RWPE2 (cell line): Measurements from ENCODE around the gene TCF25.

Experiments
- ATAC-seq: fragments of 200-7000 bp; cut with Tn5 transposase; 3 replicates; pipeline ENCODE4 v1.9.1; 2021; ENCODE audit warnings: low read depth
- DNase-seq: peaks from one replicate; pipeline ENCODE4 v3.0.0-alpha.2; 2020; ENCODE audit warnings: low spot score
- H3K27ac ChIP-seq: fragments of 450-650 bp; 2 replicates; pipeline ENCODE4 v1.5.1; 2017; ENCODE audit warnings: mild to moderate bottlenecking; ENCODE audit not compliant: poor library complexity, severe bottlenecking
- H3K27me3 ChIP-seq: fragments of 250-450 bp; sonication (Bioruptor Pico); 2 replicates; pipeline ENCODE4 v1.5.1; 2021; ENCODE audit warnings: mild to moderate bottlenecking, moderate library complexity; ENCODE audit not compliant: insufficient read depth, poor library complexity, severe bottlenecking
- H3K36me3 ChIP-seq: fragments of 250-450 bp; sonication (Bioruptor Pico); 2 replicates; pipeline ENCODE4 v1.5.1; 2020; ENCODE audit warnings: low read depth, mild to moderate bottlenecking, moderate library complexity
- H3K4me1 ChIP-seq: fragments of 250-450 bp; sonication (Bioruptor Pico); 2 replicates; pipeline ENCODE4 v1.5.1; 2021; ENCODE audit warnings: mild to moderate bottlenecking, moderate library complexity; ENCODE audit not compliant: insufficient read depth, poor library complexity, severe bottlenecking
- H3K4me3 ChIP-seq: fragments of 250-450 bp; sonication (Bioruptor Pico); 2 replicates; pipeline ENCODE4 v1.5.1; 2021; ENCODE audit warnings: mild to moderate bottlenecking, moderate library complexity; ENCODE audit not compliant: severe bottlenecking
- H3K9me3 ChIP-seq: fragments of 250-450 bp; sonication (Bioruptor Pico); 2 replicates; pipeline ENCODE4 v1.5.1; 2021; ENCODE audit warnings: mild to moderate bottlenecking, moderate library complexity; ENCODE audit not compliant: severe bottlenecking
- TF ChIP-seq, protein P1 (sequence below): fragments of 450-650 bp; IDR thresholded peaks from one replicate; pipeline ENCODE4 v1.5.1; 2017; ENCODE audit warnings: mild to moderate bottlenecking, moderate library complexity; ENCODE audit not compliant: poor library complexity, severe bottlenecking

Gene TCF25

DNA sequence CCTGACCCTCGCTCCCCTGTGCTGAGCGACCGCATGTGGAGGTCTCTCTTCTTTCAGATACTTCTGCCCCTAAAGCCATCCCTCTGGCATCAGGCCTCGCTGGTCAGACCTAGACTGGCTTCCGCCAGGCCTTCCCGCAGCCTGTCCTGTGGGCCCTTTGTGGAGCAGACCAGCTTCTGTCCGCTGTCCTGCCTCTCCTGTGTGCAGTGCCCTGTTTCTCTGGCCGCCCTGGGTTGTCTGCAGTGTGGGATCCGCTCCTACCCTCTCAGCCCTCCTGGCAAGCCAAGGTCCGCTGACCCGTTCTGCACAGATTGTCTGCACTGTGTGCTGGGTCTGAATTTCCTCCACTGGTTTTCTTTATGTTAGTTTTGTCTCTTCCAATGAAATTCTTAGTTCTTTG lies 23.8 kb downstream of the TCF25 start:
- TF ChIP-seq, protein P1, sequence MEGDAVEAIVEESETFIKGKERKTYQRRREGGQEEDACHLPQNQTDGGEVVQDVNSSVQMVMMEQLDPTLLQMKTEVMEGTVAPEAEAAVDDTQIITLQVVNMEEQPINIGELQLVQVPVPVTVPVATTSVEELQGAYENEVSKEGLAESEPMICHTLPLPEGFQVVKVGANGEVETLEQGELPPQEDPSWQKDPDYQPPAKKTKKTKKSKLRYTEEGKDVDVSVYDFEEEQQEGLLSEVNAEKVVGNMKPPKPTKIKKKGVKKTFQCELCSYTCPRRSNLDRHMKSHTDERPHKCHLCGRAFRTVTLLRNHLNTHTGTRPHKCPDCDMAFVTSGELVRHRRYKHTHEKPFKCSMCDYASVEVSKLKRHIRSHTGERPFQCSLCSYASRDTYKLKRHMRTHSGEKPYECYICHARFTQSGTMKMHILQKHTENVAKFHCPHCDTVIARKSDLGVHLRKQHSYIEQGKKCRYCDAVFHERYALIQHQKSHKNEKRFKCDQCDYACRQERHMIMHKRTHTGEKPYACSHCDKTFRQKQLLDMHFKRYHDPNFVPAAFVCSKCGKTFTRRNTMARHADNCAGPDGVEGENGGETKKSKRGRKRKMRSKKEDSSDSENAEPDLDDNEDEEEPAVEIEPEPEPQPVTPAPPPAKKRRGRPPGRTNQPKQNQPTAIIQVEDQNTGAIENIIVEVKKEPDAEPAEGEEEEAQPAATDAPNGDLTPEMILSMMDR: no peak
- ATAC-seq (no peak), DNase-seq (no peak)
- H3K27me3 ChIP-seq: no peaks in the 10 kb centered on the region
- peaks cover 78% of the 10 kb centered on the region for H3K36me3 ChIP-seq
- H3K4me3 ChIP-seq: no peak overlapping the region
- H3K4me1 ChIP-seq: no peaks in the 10 kb centered on the region
- no peak overlapping the region for H3K27ac ChIP-seq
- no peaks in the 10 kb centered on the region for H3K9me3 ChIP-seq

DNA sequence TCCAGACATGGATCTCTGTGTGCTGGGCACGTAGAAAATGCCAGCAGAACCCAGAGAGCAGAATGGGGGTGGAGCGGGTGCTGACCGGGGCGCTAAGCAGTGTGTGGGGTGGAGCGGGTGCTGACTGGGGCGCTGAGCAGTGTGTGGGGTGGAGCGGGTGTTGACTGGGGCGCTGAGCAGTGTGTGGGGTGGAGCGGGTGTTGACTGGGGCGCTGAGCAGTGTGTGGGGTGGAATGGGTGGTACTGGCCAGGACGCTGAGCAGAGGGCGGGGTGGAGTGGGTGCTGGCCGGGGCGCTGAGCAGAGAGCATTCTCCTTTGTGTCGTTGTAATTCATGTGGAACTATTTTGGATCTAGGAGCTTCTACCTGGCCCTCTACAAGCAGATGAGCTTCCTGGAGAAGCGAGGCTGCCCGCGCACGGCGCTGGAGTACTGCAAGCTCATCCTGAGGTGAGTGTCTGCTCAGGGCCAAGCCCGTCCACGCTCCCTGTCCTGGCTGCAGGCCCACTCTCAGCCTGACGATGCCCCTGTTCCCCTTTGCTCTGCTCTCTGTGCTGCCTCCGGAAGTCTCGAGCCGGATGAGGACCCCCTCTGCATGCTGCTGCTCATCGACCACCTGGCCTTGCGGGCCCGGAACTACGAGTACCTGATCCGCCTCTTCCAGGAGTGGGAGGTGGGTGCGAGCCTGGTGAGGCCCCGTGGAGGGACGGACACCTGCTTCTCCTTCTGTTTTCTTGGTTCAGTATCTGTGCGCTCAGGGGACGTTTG lies 25.0 kb downstream of the TCF25 start:
- Histone ChIP-seq H3K27me3 (no peaks in the 10 kb centered on the region), H3K36me3 (peaks cover 73% of the 10 kb centered on the region), H3K9me3 (no peaks in the 10 kb centered on the region), H3K4me3 (no peak overlapping the region), H3K27ac (no peak overlapping the region), H3K4me1 (no peaks in the 10 kb centered on the region)
- no peak for DNase-seq
- no peak for ATAC-seq
- TF ChIP-seq, protein P1: no peak

DNA sequence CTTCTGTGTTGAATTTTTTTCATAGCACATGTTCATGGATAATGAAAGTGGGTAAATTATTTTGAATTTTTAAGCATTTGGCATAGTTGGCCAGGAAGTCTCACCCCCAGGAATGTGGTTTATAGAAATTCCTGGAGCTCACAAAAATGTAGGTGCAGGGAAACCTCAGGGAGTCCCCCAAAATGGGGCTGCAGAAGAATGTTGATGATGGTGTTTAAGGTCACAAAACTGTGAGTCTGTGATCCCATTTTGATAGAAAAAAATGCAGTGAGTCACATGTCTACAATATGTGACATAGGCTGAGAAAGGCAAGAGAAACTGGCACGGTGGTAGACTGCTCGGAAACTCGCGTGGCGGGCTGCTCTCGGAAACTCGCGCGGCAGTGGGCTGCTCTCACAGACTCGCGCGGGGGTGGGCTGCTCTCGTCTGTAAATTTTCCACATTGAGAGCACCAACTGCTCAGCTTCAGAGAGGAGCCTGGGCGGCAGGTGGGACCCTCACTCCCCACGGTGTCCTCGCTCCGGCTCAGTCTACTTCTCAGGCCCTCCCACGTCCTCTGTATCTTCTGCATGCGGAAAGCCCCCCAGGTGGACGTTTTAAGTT lies 26.6 kb downstream of the TCF25 start:
- Histone ChIP-seq H3K9me3 (no peaks in the 10 kb centered on the region), H3K4me3 (no peak overlapping the region), H3K36me3 (peaks cover 75% of the 10 kb centered on the region), H3K27me3 (no peaks in the 10 kb centered on the region), H3K27ac (no peak overlapping the region), H3K4me1 (no peaks in the 10 kb centered on the region)
- no peak for DNase-seq
- ATAC-seq: no peak
- TF ChIP-seq, protein P1: no peak

DNA sequence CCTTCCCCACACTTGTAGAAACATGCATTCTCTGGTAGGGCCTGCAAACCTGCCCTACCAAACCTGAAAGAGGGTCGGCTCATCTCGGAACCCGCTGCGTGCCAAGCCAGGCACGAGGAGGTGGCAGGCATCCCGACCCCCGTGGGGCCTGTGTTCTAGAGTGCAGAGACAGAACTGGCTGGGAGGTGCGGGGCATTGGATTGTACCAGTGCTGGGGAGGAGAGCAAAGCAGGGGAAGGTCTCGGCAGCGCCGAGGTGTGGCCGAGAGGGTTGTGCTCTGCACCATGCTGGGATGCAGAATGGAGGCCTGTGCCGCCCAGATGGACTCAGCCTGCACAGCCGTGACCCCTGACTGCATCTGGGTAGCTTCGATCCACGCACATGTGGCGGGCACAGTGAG lies 27.5 kb downstream of the TCF25 start:
- no peak overlapping the region for H3K4me3 ChIP-seq
- TF ChIP-seq, protein P1: no peak
- no peaks in the 10 kb centered on the region for H3K4me1 ChIP-seq
- ATAC-seq: no peak
- H3K36me3 ChIP-seq: peaks cover 75% of the 10 kb centered on the region
- no peak for DNase-seq
- no peaks in the 10 kb centered on the region for H3K27me3 ChIP-seq
- no peak overlapping the region for H3K27ac ChIP-seq
- no peaks in the 10 kb centered on the region for H3K9me3 ChIP-seq

DNA sequence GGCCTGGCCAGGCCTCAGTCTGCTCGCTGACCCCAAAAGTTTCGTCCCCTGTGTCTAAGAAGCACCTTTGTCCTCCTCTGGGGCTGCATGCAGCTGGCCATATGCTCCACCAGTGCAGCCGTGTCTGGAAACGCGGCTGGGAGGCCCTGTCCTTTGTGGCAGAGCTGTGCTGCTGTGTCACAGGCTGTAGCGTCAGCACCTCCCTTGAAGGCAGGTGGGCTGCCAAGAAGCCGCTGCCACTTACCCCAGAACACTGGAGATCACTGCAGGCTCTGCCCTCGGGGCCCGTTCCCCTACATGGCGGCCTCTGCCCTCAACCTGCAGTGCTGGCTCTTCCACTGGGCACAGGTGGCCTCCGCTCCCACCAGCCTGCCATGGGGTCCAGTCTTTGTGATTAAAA lies 29.6 kb downstream of the TCF25 start:
- peaks cover 70% of the 10 kb centered on the region for H3K36me3 ChIP-seq

More for the DNA sequence above, 29.6 kb downstream of the TCF25 start:
- no peak for ATAC-seq
- H3K9me3 ChIP-seq: no peaks in the 10 kb centered on the region
- H3K4me1 ChIP-seq: no peaks in the 10 kb centered on the region
- H3K27me3 ChIP-seq: no peaks in the 10 kb centered on the region
- TF ChIP-seq, protein P1: no peak
- no peak overlapping the region for H3K4me3 ChIP-seq
- no peak for DNase-seq
- H3K27ac ChIP-seq: no peak overlapping the region
